GM21825 (cell line): ENCODE data around the gene KLHL18.
A peak's percentile ranks its signal among the peaks of the same experiment; 100 is the strongest.
"Not testable (repeated sequence)": the region's sequence is repeated elsewhere in the genome, so short reads cannot be mapped to it uniquely, and the experiment has no call there.

ENCODE experiments used
- ATAC-seq: cut with Tn5 transposase; IDR thresholded peaks from one replicate; pipeline ENCODE4 v1.9.1; 2021; ENCODE audit warnings: mild to moderate bottlenecking, moderate library complexity; ENCODE audit not compliant: unreplicated experiment

KLHL18 gene

DNA sequence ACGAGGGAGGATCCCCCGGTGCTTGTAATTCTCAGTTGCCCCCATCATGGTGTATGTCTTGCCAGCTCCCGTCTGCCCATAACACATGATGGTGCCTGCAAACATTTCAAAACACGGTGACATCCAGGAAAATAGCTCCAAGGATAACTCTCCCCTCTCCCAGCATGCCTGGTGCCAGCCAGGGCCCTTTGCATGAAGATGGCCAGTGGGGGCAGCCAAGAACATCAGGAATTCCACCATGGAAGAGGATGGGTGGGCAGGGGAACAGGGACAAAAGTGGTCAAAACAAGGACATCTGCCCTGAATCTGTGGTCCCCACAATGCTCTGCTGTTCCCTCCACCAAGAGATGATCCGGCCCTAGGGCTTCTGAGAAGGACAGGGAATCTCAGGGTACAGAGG is 9.2 kb upstream of the KLHL18 start:
- no peak for ATAC-seq

GRCh38 chr3:47274652-47275051 is 8.1 kb upstream of the KLHL18 start:
- ATAC-seq = no peak

DNA sequence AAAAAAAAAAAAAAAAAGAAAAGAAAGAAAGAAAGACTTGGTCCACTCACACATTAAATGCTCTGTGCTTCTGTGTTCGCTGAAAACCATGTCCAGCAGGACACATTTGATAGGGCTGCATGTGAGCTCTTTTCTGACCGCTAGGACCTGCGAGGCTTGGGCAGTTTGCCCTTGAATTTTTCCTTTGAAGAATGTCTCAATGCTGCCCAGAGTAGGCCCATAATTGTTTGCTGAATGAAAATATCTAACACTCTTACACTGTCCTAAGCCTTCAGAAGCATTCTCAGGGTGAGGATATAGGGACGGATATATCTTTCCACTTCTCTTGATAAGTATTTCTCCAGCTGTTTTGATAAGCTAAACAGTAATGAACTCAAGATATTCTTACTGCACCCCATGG is 6.2 kb upstream of the KLHL18 start:
- no peak for ATAC-seq

DNA sequence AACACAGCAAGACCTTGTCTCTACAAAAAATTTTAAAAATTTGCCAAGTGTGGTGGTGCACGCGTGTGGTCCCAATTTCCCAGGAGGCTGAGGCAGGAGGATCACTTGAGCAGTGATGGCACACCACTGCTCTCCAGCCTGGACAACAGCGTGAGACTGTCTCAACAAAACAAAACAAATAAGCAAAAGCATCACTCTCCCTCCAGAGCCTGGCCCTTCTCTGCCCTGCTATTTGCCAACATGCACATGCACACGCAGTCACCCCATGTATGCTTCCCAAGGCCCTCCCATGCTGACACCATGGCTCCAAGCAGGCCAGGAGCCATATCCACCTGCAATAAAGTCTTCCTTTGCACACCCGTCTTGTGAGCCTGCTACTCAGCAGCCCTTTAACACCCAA is 2.2 kb upstream of the KLHL18 start:
- ATAC-seq = no peak

DNA sequence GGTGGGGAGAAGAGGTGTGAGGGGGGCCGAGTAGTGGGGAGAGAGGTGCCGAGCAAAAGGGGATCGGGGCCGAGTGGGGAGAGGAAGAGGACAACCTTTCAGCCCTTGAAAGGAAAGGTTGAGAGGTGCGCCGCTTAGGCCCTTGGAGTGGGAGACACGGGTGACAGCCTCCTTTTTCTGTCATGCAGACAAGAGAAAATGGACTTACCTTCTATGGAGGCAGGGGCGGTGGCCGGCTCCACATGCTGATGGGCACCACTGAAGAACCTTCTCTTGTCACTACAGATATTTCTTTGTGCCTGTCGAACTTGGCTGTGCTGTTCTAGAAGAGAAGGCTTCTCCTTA is 421 bp downstream of the KLHL18 start:
- ATAC-seq = peak; percentile 4

- ATAC-seq = no peak
These were observed 1.0 kb downstream of the KLHL18 start for GRCh38 chr3:47283591-47284364.

DNA sequence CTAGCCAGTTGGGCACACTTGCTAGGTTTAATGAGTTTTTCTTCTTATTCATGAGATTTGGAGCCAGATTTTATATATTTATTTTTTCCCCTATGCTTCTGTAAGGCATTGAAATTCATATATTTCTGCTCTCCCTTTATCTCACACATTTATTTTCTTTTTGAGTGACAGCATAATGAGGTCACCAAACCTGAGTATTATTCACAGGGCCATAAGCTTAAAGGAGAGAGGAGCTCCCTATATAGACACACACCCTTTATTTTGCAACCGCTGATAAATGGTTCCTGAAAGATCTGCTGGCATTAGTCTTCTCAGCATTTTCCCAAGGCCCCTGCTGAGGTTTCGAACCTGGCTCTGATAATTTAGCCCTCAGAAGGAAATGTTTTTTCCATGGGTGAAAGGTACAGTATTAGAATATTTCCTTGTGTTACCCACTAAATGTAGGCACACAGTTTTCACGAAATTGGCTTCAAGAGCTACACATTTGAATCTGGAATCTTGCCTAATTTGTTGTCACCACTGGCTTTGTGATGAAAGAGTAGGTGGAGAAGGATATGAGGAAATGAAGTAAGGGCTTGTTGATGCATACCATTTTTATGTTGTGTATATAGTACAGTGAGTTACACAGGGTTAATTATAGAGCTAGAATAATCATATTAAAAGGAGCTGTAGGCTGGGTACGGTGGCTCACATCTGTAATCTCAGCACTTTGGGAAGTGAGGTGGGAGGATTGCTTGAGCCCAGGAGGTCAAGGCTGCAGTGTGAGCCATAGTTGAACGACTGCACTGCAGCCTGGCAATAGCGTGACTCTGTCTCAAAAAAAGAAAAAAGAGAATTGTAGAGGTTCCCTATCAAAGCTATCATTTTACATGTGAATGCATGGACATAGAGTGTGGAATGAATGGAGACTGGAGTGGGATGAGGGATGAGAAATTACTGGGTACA is 6.5 kb downstream of the KLHL18 start:
- no peak for ATAC-seq

DNA sequence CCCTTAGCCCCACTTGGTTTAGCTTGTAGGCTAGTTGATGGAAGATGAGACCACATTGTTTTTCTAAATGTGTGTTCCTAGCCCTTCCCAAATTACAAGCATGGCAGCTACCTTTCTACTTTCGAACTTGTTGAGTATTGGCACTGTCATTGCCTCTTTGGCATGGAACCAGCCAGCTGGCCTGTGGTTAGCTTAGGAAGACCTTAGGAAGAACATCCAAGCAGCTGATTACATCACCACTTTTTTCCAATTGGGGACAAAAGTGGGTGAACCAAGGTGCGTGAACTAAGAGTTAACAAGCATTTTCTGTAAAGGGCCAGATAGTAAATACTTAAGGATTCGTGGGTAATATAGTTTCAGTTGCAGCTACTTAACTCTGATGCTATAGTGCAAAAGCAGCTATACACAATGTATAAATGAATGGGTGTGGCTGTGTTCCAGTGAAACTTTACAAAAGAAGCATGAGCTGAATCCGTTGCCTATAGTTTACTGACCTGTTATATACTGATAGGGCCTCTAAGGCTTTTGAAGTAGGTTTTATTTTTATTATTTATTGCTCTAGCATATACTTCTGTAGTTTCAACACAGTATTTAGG is 8.5 kb downstream of the KLHL18 start:
- no peak for ATAC-seq

DNA sequence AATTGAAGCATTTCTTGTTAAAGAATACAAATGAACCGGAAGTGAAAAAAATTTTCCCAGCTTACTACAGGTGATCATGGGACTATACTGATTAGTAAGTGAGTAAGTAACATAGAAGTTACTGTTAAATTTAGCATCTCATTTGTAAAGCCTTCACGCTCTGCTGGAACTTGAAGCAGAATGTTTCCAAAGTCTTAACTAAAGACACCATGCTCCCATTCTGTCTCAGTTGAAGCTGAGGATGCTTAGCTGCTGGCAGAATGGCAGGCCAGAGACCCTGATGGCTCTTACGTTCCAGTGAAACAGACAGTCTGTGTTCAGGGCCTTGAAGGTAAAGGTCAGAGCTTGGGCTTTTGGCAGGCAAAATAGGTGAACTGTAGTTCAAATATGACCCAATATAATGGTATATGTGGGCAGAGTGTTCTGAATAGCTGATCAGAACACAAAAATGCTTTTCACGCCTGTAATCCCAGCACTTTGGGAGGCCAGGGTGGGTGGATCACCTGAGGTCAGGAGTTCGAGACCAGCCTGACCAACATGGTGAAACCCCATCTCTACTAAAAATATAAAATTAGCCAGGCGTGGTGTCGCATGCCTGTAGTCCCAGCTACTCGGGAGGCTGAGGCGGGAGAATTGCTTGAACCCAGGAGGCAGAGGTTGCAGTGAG is 9.1 kb downstream of the KLHL18 start:
- not testable (repeated sequence) for ATAC-seq

- no peak for ATAC-seq
These were observed 11.1 kb downstream of the KLHL18 start for GRCh38 chr3:47293822-47294221.

DNA sequence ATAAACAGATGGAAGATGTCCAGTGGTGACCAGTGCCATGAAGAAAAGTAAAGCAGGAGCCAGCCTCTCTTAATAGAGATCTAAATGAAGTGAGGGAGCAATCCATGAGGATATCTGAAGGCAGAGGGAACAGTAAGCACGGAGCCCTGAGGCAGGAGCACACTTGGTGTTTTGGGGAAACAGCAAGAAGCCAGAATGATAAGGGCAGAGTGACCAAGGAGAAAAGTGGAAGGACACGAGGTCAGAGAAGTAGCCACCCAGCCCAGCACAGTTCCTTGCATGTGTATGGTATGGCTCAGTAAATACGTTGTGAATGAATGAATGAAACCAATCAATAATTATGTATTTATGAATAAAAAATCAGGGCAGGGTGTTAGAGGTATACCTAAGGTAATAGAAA is 11.6 kb downstream of the KLHL18 start:
- no peak for ATAC-seq

DNA sequence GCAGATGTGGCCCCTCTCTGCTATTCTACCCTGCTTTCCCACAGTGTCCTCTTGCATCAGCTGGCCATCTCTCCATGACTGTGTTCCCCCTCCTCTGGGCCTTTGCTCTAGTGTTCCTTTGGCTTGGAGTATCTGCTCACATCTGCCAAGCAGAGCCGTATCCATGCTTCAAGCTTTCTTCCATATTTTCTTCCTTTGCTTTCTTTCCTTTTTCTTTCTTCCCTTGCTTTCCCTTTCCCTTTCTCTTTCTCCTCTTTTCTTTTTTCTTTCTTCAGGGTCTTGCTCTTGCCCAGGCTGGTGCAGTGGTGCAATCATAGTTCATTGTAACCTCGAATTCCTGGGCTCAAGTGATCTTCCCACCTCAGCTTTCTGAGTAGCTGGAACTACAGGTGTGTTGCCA is 12.6 kb downstream of the KLHL18 start:
- ATAC-seq = no peak

DNA sequence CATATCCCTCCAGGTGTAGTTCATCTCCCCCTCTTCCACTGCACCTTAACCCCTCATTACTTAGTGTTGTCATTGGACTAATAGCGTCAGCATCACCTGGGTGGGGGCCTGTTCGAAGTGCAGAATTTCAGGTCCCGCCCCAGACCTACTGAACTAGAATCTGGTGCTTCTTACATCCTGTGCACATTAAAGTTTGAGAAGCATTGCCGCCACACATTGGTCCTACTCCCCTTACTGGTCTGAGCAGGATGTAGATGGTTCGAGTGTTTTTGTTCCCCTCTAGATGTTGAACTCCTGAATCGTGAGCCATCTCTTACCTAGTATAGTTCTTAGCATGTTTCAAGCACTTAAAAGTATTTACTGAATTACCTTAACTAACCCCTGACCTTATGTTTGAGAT is 13.2 kb downstream of the KLHL18 start:
- no peak for ATAC-seq

DNA sequence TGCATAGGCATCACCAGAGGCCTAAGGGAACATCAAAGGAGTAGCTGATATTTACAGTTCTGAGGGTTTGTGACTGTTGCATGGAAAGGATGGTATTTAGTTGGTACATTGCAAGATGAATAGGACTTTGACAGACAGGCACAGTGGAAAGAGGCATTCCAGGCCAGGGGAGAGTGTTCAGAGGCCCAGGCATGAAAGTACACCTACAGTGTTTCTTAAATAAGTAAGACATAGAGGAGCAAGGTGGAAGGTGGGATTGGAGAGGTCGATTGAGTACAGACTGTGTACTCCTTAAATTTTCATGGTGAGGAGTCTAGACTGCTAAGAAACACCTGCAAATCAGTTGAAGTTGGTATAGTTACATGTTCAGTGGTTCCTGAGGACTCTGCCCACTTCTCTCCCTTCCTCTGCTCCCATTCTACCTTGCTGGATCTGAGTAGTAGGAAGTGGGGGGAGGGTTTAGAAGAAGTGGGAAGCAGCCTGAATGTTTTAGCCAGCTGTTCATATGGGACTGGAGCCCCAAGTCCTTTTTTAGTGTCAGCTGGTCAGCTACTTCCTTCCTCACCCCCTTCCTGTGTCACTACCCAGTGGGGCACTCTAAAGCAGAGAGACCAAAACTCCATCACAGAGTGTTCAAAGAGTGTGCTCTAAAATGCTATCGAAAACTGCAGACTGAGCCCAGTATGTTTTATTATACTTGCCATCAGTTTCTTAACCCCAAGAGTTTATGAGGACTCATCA is 14.0 kb downstream of the KLHL18 start:
- ATAC-seq = no peak

DNA sequence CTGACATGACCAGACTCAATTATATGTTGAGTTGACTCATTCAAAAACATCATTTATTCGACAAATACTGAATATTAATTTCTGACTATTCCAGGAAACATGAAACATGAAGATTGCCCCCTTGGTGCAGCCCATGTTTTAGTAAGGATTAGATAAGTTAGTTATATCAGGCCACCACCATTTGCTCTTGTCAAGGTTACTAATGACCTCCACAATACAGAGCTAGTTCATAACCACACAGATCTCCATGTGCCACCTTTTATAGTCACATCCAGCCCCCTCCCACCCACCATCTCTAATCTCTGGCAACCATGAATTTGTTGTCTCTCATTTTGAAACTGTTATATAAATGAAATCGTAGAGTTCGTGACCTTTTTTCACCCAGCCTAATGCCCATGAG is 15.7 kb downstream of the KLHL18 start:
- no peak for ATAC-seq

- no peak for ATAC-seq
These were observed 16.9 kb downstream of the KLHL18 start for GRCh38 chr3:47299381-47300318.

DNA sequence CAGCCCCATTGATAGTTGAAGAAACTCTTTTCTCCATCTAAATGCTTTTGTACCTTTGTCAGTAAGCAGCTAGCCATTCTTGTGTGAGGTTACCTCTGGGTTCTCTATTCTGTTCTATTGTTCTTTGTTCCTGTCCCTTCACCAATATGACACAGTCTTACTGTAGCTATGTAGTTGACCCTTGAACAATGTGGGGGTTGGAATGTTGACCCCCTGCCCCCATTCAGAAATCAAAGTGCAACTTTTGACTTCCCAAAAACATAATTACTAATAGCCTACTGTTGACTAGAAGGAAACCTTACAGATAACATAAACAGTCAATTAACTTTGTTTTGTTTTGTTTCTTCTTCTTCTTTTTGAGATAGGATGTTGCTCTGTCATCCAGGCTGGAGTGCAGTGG is 18.7 kb downstream of the KLHL18 start:
- no peak for ATAC-seq

DNA sequence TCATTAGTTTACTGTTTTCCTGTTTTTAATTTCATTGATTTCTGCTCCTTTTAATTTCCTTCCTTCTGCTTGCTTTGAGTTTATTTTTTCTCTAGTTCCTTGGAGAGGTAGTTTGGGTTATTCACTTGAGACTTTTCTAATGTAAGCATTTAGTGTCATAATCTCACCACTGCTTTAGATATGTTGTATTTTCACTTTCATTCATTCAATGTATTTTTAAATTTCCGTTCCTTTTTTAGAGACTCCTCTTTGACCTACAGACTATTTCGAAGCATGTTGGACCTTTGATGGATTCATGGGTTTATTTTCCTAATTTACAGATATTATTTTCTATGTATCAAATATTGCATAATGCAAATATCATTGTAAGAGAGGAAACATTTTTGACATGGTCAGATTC is 23.3 kb downstream of the KLHL18 start:
- ATAC-seq = no peak

GRCh38 chr3:47309231-47309630 is 26.5 kb downstream of the KLHL18 start:
- ATAC-seq = not testable (repeated sequence)
